ENCODE measurements around the gene PRUNE2. TPM values are rescaled to one million over a fixed set of nuclear protein-coding genes. Genes with fewer than 3 reads are reported as not detected.

The PRUNE2 gene
- total and polyA plus RNA-seq, 4 donors: 3.8 to 18.1 (median 7.8) TPM

GRCh38 chr9:76575761-76576160 is 330.2 kb downstream of the PRUNE2 start:
- DNase-seq (no peak), ATAC-seq (ENCODE audit: insufficient read depth, low FRiP score) (no peak)
- WGBS, 2 donors: 91 to 95% methylated on average over 2 of the region's 2 CpGs
- peaks cover 0 to 1% (median 0%) of the 10 kb centered on the region in 4 donors for H3K9me3 ChIP-seq (ENCODE audit: control insufficient read depth in 4 of 4, insufficient read depth in 3 of 4, low read length in 3 of 4)
- H3K9ac ChIP-seq (ENCODE audit: insufficient read depth in 1 of 2, low read length in 2 of 2): no peak overlapping the region
- H3K4me1 ChIP-seq (ENCODE audit: control insufficient read depth in 5 of 5, insufficient read depth in 5 of 5, low read length in 5 of 5): peaks cover 0 to 1% (median 0%) of the 10 kb centered on the region in 5 donors
- H3K4me3 ChIP-seq: no peak overlapping the region
- H3K36me3 ChIP-seq (ENCODE audit: control insufficient read depth in 4 of 4, insufficient read depth in 4 of 4, low read length in 4 of 4): peaks cover 0 to 2% (median 0%) of the 10 kb centered on the region in 4 donors
- H3K27me3 ChIP-seq (ENCODE audit: control insufficient read depth in 3 of 3, insufficient read depth in 3 of 3, low read length in 2 of 3): peaks cover 0 to 5% (median 4%) of the 10 kb centered on the region in 3 donors
- TF ChIP-seq CTCF (IDR thresholded peaks at IDR 0.05; ENCODE audit: control extremely low read depth, extremely low read depth): no peak
- H3K27ac ChIP-seq (ENCODE audit: low read depth in 1 of 2, low read length in 1 of 2): no peak overlapping the region

GRCh38 chr9:76573905-76574760 is 331.8 kb downstream of the PRUNE2 start:
- no peak overlapping the region for H3K4me3 ChIP-seq
- no peak for TF ChIP-seq CTCF (IDR thresholded peaks at IDR 0.05; ENCODE audit: control extremely low read depth, extremely low read depth)
- H3K9ac ChIP-seq (ENCODE audit: insufficient read depth in 1 of 2, low read length in 2 of 2): no peak overlapping the region
- H3K9me3 ChIP-seq (ENCODE audit: control insufficient read depth in 4 of 4, insufficient read depth in 3 of 4, low read length in 3 of 4): peaks cover 0 to 7% (median 0%) of the 10 kb centered on the region in 4 donors
- 79 to 83% methylated on average over 9 of the region's 9 CpGs for WGBS, 2 donors
- H3K4me1 ChIP-seq (ENCODE audit: control insufficient read depth in 5 of 5, insufficient read depth in 5 of 5, low read length in 5 of 5): peaks cover 0 to 1% (median 0%) of the 10 kb centered on the region in 5 donors
- DNase-seq: no peak
- peaks cover 0 to 5% (median 4%) of the 10 kb centered on the region in 3 donors for H3K27me3 ChIP-seq (ENCODE audit: control insufficient read depth in 3 of 3, insufficient read depth in 3 of 3, low read length in 2 of 3)
- peaks cover 0 to 2% (median 0%) of the 10 kb centered on the region in 4 donors for H3K36me3 ChIP-seq (ENCODE audit: control insufficient read depth in 4 of 4, insufficient read depth in 4 of 4, low read length in 4 of 4)
- H3K27ac ChIP-seq (ENCODE audit: low read depth in 1 of 2, low read length in 1 of 2): no peak overlapping the region
- ATAC-seq (ENCODE audit: insufficient read depth, low FRiP score): no peak

- Histone ChIP-seq H3K4me1 (ENCODE audit: control insufficient read depth in 5 of 5, insufficient read depth in 5 of 5, low read length in 5 of 5) (peaks cover 0 to 1% (median 0%) of the 10 kb centered on the region in 5 donors), H3K27me3 (ENCODE audit: control insufficient read depth in 3 of 3, insufficient read depth in 3 of 3, low read length in 2 of 3) (peaks cover 0 to 5% (median 4%) of the 10 kb centered on the region in 3 donors), H3K27ac (ENCODE audit: low read depth in 1 of 2, low read length in 1 of 2) (no peak overlapping the region), H3K9me3 (ENCODE audit: control insufficient read depth in 4 of 4, insufficient read depth in 3 of 4, low read length in 3 of 4) (peaks cover 0 to 7% (median 0%) of the 10 kb centered on the region in 4 donors), H3K9ac (ENCODE audit: insufficient read depth in 1 of 2, low read length in 2 of 2) (no peak overlapping the region), H3K4me3 (no peak overlapping the region), H3K36me3 (ENCODE audit: control insufficient read depth in 4 of 4, insufficient read depth in 4 of 4, low read length in 4 of 4) (peaks cover 0 to 2% (median 0%) of the 10 kb centered on the region in 4 donors)
- DNase-seq (no peak), ATAC-seq (ENCODE audit: insufficient read depth, low FRiP score) (no peak)
- TF ChIP-seq CTCF (IDR thresholded peaks at IDR 0.05; ENCODE audit: control extremely low read depth, extremely low read depth): no peak
Observed at GRCh38 chr9:76573408-76573807, 332.5 kb downstream of the PRUNE2 start.
